T-helper 17 cell (primary cell): ENCODE data around the gene KRTAP4-11. TPM values are rescaled to one million over a fixed set of nuclear protein-coding genes. Genes with fewer than 3 reads are reported as not detected.
"Not testable (repeated sequence)": the region's sequence is repeated elsewhere in the genome, so short reads cannot be mapped to it uniquely, and the experiment has no call there.

Experiments used
- ATAC-seq: fragments of 150-1000 bp; cut with Tn5 transposase; 2 replicates; pipeline ENCODE4 v1.10.0; 2021; ENCODE audit warnings: mild to moderate bottlenecking, moderate library complexity
- DNase-seq, 3 donors: peaks; one replicate each; pipeline versions ENCODE4 v3.0.0 to v3.0.0-alpha.2; 2020 to 2021
- H3K9me3 ChIP-seq: one replicate; pipeline ENCODE4 v1.7.0; 2013; ENCODE audit warnings: low read length, mild to moderate bottlenecking; ENCODE audit not compliant: control insufficient read depth, poor library complexity, severe bottlenecking
- H3K27ac Mint-ChIP-seq: one replicate; pipeline ENCODE4 v1.8.0; 2022; ENCODE audit warnings: mild to moderate bottlenecking, moderate library complexity, mixed read lengths
- H3K27me3 Mint-ChIP-seq: one replicate; pipeline ENCODE4 v1.8.0; 2022; ENCODE audit warnings: mixed read lengths
- H3K36me3 Mint-ChIP-seq: one replicate; pipeline ENCODE4 v1.8.0; 2022; ENCODE audit warnings: low read depth, mixed read lengths
- H3K4me1 Mint-ChIP-seq: one replicate; pipeline ENCODE4 v1.8.0; 2022; ENCODE audit warnings: mild to moderate bottlenecking, mixed read lengths
- H3K4me3 Mint-ChIP-seq: one replicate; pipeline ENCODE4 v1.8.0; 2022; ENCODE audit warnings: mild to moderate bottlenecking, moderate library complexity, mixed read lengths
- total RNA-seq, 4 donors: library from RNA in 2 of 4; stranded (reverse) in 2 of 4; gene quantifications; one replicate each; pipeline ENCODE4 v1.2.3 and lab custom pipeline; 2022 to 2026

The KRTAP4-11 gene
- total RNA-seq (not detected), total RNA-seq (lab: John Stamatoyannopoulos, UW) (0 reads per million in 2 donors)

DNA sequence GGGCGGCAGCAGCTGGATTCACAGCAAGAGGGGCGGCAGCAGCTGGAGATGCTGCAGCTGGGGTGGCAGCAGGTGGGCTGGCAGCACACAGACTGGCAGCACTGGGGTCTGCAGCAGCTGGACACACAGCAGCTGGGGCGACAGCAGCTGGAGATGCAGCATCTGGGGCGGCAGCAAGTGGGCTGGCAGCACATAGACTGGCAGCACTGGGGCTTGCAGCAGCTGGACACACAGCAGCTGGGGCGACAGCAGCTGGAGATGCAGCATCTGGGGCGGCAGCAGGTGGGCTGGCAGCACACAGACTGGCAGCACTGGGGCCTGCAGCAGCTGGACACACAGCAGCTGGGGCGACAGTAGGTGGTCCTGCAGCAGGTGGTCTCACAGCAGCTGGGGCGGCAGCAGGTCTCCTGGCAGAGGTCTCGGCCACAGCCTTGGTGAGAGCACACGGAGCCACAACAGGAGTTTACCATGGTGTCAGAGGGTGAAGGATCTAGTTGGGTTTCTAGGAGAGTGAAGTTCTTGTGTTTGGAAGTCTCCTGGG, at the start of gene KRTAP4-11:
TSS of gene KRTAP4-11 (minus strand) at position 528 of the 541 bp plus-strand sequence. CDS start at position 470, 58 bp downstream.
- Mint-ChIP-seq H3K27me3 (peaks cover 20% of the 10 kb centered on the region), H3K4me1 (peaks cover 11% of the 10 kb centered on the region)
- ATAC-seq, H3K9me3 ChIP-seq, H3K36me3 Mint-ChIP-seq, H3K27ac Mint-ChIP-seq, DNase-seq, H3K4me3 Mint-ChIP-seq: not testable (repeated sequence)

DNA sequence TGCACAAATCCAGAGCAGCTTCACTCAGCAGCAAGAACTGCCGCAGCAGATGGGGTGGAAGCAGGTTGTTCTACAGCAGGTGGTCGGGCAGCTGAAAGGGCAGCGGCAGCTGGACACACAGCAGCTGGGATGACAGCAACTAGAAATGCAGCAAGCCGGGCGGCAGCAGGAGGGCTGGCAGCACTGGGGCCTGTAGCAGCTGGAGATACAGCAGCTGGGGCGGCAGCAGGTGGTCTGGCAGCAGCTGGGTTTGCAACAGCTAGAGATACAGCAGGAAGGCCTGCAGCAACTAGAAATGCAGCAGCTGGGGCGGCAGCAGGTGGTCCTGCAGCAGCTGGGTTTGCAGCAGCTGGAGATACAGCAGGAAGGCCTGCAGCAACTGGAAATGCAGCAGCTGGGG, 49.4 kb upstream of the KRTAP4-11 start:
- H3K9me3 ChIP-seq: no peaks in the 10 kb centered on the region
- Mint-ChIP-seq H3K27me3 (peaks cover 21% of the 10 kb centered on the region), H3K36me3 (peaks cover 3% of the 10 kb centered on the region), H3K27ac (no peak overlapping the region), H3K4me1 (peaks cover 3% of the 10 kb centered on the region), H3K4me3 (peak overlapping the region; percentile 39)
- DNase-seq (no peak), ATAC-seq (no peak)

DNA sequence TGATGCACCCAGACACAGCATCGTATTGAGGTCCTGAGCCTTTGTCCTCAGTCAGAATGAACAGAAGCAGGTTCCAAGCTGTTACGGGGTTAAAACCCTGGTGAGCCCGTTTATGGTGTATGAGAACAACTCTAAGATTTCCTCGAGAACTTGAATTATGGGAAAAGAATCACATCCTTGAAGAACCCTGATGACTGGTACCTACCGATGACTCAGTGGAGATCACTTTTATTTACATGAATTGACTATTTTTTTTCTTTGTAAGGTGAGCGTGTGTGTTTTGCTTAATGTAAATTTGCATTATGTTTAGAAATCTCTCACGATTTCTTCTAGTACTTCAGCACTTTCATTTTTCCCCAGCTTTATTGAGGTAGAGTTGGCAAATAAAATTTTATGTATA, 45.7 kb upstream of the KRTAP4-11 start:
- no peaks in the 10 kb centered on the region for H3K9me3 ChIP-seq
- Mint-ChIP-seq H3K36me3 (peaks cover 3% of the 10 kb centered on the region), H3K4me3 (no peak overlapping the region), H3K27ac (no peak overlapping the region), H3K27me3 (peaks cover 29% of the 10 kb centered on the region), H3K4me1 (peaks cover 3% of the 10 kb centered on the region)
- ATAC-seq: no peak
- DNase-seq: no peak

DNA sequence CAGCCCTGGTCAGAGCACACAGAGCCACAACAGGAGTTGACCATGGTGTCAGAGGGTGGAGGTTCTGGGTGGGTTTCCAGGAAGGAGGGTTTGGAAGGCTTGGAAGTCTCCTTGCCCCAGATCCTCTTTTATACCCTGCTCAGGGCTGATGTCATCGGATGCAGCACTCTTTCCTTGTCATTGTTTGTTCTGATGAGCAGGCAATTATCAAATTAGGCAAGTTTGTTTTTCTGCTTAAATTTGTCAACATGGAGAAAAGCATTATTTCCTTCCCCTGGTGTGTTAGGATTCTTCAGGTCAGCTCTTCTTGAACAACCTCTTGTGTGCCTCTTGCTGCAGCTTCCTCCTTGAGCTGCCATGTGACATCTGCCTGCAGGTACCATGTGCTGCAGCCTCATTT, 42.5 kb upstream of the KRTAP4-11 start, which contains the start of gene KRTAP4-4:
TSS of gene KRTAP4-4 (minus strand) at position 101 of the 400 bp plus-strand sequence. CDS start at position 44, 57 bp downstream.
- Mint-ChIP-seq H3K27me3 (peaks cover 56% of the 10 kb centered on the region), H3K4me3 (no peak within 1 kb of the TSS), H3K4me1 (peaks cover 3% of the 10 kb centered on the region), H3K36me3 (peaks cover 3% of the 10 kb centered on the region), H3K27ac (no peak within 1 kb of the TSS)
- H3K9me3 ChIP-seq: no peaks in the 10 kb centered on the region
- ATAC-seq (no peak), DNase-seq (no peak)

DNA sequence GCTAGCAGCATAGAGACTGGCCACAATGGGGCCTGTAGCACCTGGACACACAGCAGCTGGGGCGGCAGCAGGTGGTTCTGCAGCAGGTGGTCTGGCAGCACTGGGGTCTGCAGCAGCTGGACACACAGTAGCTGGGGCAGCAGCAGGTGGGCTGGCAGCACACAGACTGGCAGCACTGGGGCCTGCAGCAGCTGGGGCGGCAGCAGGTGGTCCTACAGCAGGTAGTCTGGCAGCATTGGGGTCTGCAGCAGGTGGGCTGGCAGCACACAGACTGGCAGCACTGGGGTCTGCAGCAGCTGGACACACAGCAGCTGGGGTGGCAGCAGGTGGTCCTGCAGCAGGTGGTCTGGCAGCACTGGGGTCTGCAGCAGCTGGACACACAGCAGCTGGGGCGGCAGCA, 42.0 kb upstream of the KRTAP4-11 start:
- not testable (repeated sequence) for H3K9me3 ChIP-seq, DNase-seq, ATAC-seq, H3K4me3 Mint-ChIP-seq, H3K27ac Mint-ChIP-seq, H3K36me3 Mint-ChIP-seq, H3K4me1 Mint-ChIP-seq
- peaks cover 57% of the 10 kb centered on the region for H3K27me3 Mint-ChIP-seq

DNA sequence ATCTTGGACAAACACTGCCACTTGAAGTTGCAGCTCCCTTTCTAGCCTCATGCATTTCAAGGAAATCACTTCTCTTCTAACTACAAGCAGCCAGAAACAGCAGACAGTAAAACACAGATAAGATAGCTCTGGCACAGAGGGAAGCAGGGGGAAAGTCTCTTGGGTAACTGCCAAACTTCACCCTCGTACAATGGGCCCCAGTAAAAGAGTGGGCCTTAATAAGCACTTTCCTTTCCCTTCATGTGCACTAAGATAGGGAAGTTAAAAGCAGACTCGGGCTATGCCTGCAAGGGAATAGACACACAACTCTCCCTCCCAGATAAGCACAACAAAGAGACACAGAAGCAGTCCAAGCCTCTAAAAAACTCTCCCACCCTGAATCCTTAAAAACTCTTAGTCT, 35.7 kb upstream of the KRTAP4-11 start:
- no peak overlapping the region for H3K4me3 Mint-ChIP-seq
- H3K27ac Mint-ChIP-seq: no peak overlapping the region
- ATAC-seq (no peak), DNase-seq (no peak)
- H3K27me3 Mint-ChIP-seq: peaks cover 48% of the 10 kb centered on the region
- H3K36me3 Mint-ChIP-seq: no peaks in the 10 kb centered on the region
- H3K4me1 Mint-ChIP-seq: peaks cover 6% of the 10 kb centered on the region
- no peaks in the 10 kb centered on the region for H3K9me3 ChIP-seq

DNA sequence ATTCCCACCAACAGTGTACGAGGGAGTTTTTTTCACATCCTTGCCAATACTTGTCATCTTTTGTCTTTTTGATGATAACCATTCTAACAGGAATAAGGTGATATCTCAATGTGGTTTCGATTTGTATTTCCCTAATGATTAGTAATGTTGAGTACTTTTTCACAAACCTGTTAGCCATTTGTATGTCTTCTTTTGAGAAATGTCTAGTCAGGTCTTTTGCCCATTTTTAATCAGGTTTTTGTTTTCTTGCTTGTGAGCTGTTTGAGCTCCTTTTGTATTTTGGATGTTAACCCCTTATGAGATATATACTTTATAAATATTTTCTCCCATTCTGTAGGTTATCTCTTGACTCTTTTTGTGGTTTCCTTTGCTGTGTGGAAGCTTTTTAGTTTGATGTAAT, 33.4 kb upstream of the KRTAP4-11 start:
- Mint-ChIP-seq H3K27me3 (peaks cover 30% of the 10 kb centered on the region), H3K4me1 (peaks cover 6% of the 10 kb centered on the region), H3K4me3 (no peak overlapping the region), H3K27ac (no peak overlapping the region), H3K36me3 (no peaks in the 10 kb centered on the region)
- no peak for DNase-seq
- no peak for ATAC-seq
- H3K9me3 ChIP-seq: no peaks in the 10 kb centered on the region

DNA sequence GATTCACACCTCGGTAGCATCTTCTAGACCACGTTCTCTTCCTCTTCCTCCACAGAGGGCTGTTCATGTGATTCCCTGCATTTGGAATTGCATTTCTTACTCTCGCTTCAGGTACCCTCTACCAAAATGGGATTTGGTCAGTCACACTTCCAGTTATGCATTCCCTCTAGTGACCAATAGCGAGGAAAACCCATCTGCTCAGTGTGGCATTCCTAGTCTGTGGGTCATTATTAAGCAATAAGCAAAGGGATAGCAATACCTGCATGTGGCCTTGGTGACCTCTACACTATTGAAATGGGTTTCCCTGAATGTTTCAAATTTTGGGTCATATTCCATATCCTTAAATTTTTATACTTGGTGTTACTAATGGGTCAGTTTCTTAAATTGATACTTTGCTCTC, 31.9 kb upstream of the KRTAP4-11 start:
- Mint-ChIP-seq H3K36me3 (no peaks in the 10 kb centered on the region), H3K4me3 (no peak overlapping the region), H3K27ac (no peak overlapping the region), H3K4me1 (peaks cover 7% of the 10 kb centered on the region), H3K27me3 (peaks cover 20% of the 10 kb centered on the region)
- DNase-seq: no peak
- H3K9me3 ChIP-seq: no peaks in the 10 kb centered on the region
- ATAC-seq: no peak

DNA sequence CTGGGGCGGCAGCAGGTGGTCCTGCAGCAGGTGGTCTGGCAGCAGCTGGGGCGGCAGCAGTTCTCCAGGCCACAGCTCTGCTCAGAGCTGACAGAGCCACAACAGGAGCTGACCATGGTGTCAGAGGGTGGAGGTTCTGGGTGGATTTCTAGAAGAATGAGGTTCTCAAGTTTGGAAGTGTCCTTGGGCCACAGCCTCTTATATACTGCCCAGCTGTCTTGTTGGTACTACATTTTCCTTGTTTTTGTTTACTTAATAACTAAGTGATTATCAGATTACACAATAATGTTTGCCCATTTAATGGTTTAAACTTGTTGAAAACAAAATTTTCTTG, 31.4 kb upstream of the KRTAP4-11 start, which contains the start of gene KRTAP4-5:
TSS of gene KRTAP4-5 (minus strand) at position 174 of the 334 bp plus-strand sequence. CDS start at position 116, 58 bp downstream.
- Mint-ChIP-seq H3K4me3 (no peak within 1 kb of the TSS), H3K4me1 (peaks cover 8% of the 10 kb centered on the region), H3K27me3 (peaks cover 17% of the 10 kb centered on the region), H3K36me3 (no peaks in the 10 kb centered on the region), H3K27ac (peak within 1 kb of the TSS; percentile 56)
- DNase-seq (no peak), ATAC-seq (no peak)
- no peaks in the 10 kb centered on the region for H3K9me3 ChIP-seq

DNA sequence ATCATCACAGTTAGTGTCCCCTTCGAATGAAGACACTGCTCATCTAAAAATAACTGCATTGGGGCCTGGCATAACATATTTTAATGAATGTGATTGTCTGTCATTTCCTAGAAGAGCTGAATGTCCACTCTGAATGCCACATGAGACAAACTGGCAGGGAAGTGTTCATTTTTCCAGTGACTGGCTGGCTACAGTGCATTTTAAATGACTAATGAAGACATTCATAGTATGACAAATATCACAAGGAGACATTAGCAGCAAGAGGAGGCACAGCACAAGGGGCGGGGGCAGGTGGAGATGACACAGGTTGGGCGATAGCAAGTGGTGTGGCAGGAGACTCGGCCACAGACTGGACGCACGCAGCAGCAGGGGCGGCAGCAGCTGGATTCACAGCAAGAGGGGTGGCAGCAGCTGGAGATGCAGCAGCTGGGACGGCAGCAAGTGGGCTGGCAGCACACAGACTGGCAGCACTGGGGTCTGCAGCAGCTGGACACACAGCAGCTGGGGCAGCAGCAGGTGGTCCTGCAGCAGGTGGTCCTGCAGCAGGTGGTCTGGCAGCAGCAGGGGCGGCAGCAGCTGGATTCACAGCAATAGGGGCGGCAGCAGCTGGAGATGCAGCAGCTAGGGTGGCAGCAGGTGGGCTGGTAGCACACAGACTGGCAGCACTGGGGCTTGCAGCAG, 30.9 kb upstream of the KRTAP4-11 start:
- H3K4me1 Mint-ChIP-seq, H3K4me3 Mint-ChIP-seq, ATAC-seq, H3K9me3 ChIP-seq, DNase-seq, H3K36me3 Mint-ChIP-seq: not testable (repeated sequence)
- H3K27ac Mint-ChIP-seq: peak overlapping the region; percentile 56
- H3K27me3 Mint-ChIP-seq: peaks cover 12% of the 10 kb centered on the region

DNA sequence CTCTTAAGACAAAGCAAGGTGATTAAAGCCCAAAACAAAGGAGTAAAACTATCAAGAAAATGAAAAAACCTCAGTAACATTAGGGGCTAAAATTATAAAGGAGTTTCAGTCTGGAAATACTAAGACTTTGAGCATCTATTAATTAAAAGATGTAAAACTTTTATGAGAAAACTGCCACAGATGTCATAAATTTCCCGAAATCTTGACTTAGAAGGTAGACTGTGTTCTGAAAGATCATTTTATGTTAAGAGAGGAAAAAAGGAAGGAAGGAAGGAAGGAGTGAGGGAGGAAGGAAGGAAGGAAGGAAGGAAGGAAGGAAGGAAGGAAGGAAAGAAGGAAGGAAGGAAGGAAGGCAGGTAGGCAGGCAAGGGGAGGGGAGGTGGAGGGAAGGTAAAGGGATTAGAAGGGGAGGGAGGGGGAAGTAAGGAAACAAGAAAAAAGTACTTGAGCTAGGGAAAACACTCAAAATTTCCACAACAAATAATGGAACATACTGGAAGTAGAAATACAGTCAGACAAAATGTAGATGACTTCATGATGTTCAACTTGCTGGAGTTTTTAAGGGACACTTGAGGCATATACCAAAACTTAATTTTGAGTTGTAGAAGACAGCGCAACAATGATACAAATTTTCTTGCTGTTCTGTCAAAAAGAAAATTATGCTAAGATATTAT, 29.5 kb upstream of the KRTAP4-11 start:
- peaks cover 5% of the 10 kb centered on the region for H3K27me3 Mint-ChIP-seq
- peaks cover 5% of the 10 kb centered on the region for H3K4me1 Mint-ChIP-seq
- no peak overlapping the region for H3K27ac Mint-ChIP-seq
- ATAC-seq (no peak), DNase-seq (no peak)
- no peak overlapping the region for H3K4me3 Mint-ChIP-seq
- H3K9me3 ChIP-seq: peaks cover 5% of the 10 kb centered on the region
- no peaks in the 10 kb centered on the region for H3K36me3 Mint-ChIP-seq

DNA sequence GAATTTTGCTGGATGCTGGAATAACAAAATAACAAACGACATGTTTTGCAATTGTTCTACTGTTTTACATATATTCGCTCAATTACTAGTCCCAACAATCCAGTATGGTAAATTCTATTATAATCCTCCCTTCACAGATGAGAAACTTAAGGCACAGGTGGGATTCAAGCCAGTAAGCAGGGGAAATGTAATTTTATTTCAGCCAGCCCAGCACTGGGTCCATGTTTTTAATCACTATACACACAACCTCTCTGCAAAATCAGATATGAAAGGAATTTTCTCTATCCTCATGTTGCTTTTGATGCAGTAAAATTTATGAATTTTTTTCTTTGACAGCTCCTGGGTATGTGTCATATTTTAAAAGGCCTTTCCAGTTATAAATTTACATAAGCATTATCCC, 27.1 kb upstream of the KRTAP4-11 start:
- H3K9me3 ChIP-seq: peaks cover 5% of the 10 kb centered on the region
- Mint-ChIP-seq H3K27ac (no peak overlapping the region), H3K27me3 (peaks cover 5% of the 10 kb centered on the region), H3K4me3 (no peak overlapping the region), H3K36me3 (no peaks in the 10 kb centered on the region), H3K4me1 (peaks cover 5% of the 10 kb centered on the region)
- ATAC-seq (no peak), DNase-seq (no peak)

DNA sequence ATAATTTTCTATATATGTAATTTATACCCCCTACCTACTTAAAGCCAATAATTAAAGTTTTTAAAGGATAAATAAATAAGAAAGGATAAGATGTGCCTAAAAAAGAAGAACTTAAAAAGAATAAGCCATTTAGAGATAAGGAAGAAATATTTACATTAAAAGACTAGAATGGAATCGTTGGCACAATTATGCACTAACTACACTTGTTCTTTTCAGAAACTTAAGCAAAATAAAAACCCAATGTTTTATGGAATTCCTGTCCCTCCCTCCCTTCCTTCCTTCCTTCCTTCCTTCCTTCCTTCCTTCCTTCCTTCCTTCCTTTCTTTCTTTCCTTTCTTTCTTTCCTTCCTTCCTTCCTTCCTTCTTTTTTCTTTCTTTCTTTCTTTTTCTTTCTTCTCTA, 26.7 kb upstream of the KRTAP4-11 start:
- Mint-ChIP-seq H3K36me3 (no peaks in the 10 kb centered on the region), H3K4me3 (no peak overlapping the region), H3K27ac (no peak overlapping the region), H3K27me3 (peaks cover 5% of the 10 kb centered on the region), H3K4me1 (peaks cover 5% of the 10 kb centered on the region)
- peaks cover 5% of the 10 kb centered on the region for H3K9me3 ChIP-seq
- DNase-seq (no peak), ATAC-seq (no peak)
